ENCODE data around the gene MARS1. TPM values are rescaled to one million over a fixed set of nuclear protein-coding genes. Genes with fewer than 3 reads are reported as not detected.

Gene MARS1
- total and polyA plus RNA-seq, 2 donors from 2014 or later = 62.8 to 158 TPM

- peak overlapping the region; percentile 19 to 98 (median 89) for H3K9ac ChIP-seq (ENCODE audit: low read length in 3 of 3)
- H3K27me3 ChIP-seq (ENCODE audit: control insufficient read depth, insufficient read depth, low read length) = no peaks in the 10 kb centered on the region
- H3K4me1 ChIP-seq (ENCODE audit: control insufficient read depth in 2 of 3, insufficient read depth in 2 of 3, low read depth in 1 of 3, low read length in 3 of 3) = peaks cover 5 to 31% (median 26%) of the 10 kb centered on the region in 3 donors
- peak overlapping the region; percentile 89 to 91 for H3K27ac ChIP-seq (ENCODE audit: low read depth in 2 of 2, low read length in 2 of 2)
- FAIRE-seq (no peak), DNase-seq (no peak)
- H3K9me3 ChIP-seq (ENCODE audit: control insufficient read depth in 2 of 3, insufficient read depth in 1 of 3, low read length in 3 of 3) = no peaks in the 10 kb centered on the region
- H3K36me3 ChIP-seq (ENCODE audit: control insufficient read depth in 2 of 3, insufficient read depth in 3 of 3, low read length in 3 of 3) = peaks cover 0 to 30% (median 2%) of the 10 kb centered on the region in 3 donors
- TF ChIP-seq CTCF (IDR thresholded peaks at IDR 0.05; ENCODE audit: borderline replicate concordance, extremely low read depth, insufficient read depth) = no peak
- intact Hi-C loops (cut with DNase I) = no loop called here
- H3K4me3 ChIP-seq (ENCODE audit: low read length in 3 of 3) = peak overlapping the region; percentile 68 to 95 (median 88)
Measured at GRCh38 chr12:57523706-57524614, 36.1 kb downstream of the MARS1 start.

DNA sequence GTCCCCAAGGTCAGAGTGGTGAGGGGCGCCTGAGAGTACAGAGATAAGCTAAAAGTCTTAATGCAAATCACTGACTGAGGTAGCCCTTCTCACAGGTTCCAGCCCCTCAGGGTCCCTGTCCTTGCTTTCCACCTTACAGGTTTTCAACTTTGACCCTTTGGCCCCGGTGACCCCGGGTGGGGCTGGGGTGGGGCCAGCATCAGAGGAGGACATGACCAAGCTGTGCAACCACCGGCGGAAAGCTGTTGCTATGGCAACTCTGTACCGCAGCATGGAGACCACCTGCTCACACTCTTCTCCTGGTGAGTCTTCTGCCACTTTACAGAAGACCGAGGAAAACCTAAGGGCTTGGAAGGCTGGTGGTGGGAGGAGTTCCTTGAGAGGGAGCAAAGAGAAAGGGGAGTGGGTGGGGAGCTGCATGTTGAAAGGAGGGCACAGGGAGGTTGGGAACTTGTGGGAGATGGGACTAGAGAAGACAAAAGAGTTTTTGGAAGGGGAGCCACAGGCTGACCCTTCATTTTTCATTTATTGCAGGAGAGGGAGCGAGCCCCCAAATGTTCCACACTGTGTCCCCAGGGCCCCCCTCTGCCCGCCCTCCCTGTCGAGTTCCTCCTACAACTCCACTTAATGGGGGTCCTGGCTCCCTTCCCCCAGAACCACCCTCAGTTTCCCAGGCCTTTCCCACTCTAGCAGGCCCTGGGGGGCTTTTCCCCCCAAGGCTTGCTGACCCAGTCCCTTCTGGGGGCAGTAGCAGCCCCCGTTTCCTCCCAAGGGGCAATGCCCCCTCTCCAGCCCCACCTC lies 37.1 kb downstream of the MARS1 start:
- H3K27me3 ChIP-seq (ENCODE audit: control insufficient read depth, insufficient read depth, low read length) = no peaks in the 10 kb centered on the region
- peaks cover 3 to 27% (median 26%) of the 10 kb centered on the region in 3 donors for H3K4me1 ChIP-seq (ENCODE audit: control insufficient read depth in 2 of 3, insufficient read depth in 2 of 3, low read depth in 1 of 3, low read length in 3 of 3)
- H3K9ac ChIP-seq (ENCODE audit: low read length in 3 of 3) = no peak overlapping the region
- no peaks in the 10 kb centered on the region for H3K9me3 ChIP-seq (ENCODE audit: control insufficient read depth in 2 of 3, insufficient read depth in 1 of 3, low read length in 3 of 3)
- TF ChIP-seq CTCF (IDR thresholded peaks at IDR 0.05; ENCODE audit: borderline replicate concordance, extremely low read depth, insufficient read depth) = no peak
- peaks cover 0 to 35% (median 2%) of the 10 kb centered on the region in 3 donors for H3K36me3 ChIP-seq (ENCODE audit: control insufficient read depth in 2 of 3, insufficient read depth in 3 of 3, low read length in 3 of 3)
- no peak overlapping the region for H3K27ac ChIP-seq (ENCODE audit: low read depth in 2 of 2, low read length in 2 of 2)
- intact Hi-C loops (cut with DNase I) = no loop called here
- peak in 1 of 5 donors; percentile 82 for DNase-seq
- no peak for FAIRE-seq
- no peak overlapping the region for H3K4me3 ChIP-seq (ENCODE audit: low read length in 3 of 3)

DNA sequence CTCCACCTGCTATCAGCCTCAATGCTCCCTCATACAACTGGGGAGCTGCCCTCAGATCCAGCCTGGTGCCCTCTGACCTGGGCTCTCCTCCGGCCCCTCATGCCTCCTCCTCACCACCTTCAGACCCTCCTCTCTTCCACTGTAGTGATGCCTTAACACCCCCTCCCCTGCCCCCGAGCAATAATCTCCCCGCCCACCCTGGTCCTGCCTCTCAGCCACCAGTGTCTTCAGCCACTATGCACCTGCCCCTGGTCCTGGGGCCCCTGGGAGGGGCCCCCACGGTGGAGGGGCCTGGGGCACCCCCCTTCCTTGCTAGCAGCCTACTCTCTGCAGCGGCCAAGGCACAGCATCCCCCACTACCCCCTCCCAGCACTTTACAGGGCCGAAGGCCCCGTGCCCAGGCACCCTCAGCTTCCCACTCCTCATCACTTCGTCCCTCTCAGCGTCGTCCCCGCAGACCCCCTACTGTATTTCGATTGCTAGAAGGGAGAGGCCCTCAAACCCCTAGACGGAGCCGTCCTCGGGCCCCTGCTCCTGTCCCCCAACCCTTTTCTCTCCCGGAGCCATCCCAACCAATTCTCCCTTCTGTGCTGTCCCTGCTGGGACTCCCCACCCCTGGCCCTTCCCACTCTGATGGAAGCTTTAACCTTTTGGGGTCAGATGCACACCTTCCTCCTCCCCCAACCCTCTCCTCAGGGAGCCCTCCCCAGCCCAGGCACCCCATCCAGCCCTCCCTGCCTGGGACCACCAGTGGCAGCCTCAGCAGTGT lies 37.9 kb downstream of the MARS1 start:
- Histone ChIP-seq H3K36me3 (ENCODE audit: control insufficient read depth in 2 of 3, insufficient read depth in 3 of 3, low read length in 3 of 3) (peaks cover 0 to 43% (median 10%) of the 10 kb centered on the region in 3 donors), H3K27me3 (ENCODE audit: control insufficient read depth, insufficient read depth, low read length) (no peaks in the 10 kb centered on the region), H3K9me3 (ENCODE audit: control insufficient read depth in 2 of 3, insufficient read depth in 1 of 3, low read length in 3 of 3) (no peaks in the 10 kb centered on the region), H3K27ac (ENCODE audit: low read depth in 2 of 2, low read length in 2 of 2) (no peak overlapping the region), H3K9ac (ENCODE audit: low read length in 3 of 3) (no peak overlapping the region), H3K4me3 (ENCODE audit: low read length in 3 of 3) (no peak overlapping the region), H3K4me1 (ENCODE audit: control insufficient read depth in 2 of 3, insufficient read depth in 2 of 3, low read depth in 1 of 3, low read length in 3 of 3) (peaks cover 3 to 27% (median 25%) of the 10 kb centered on the region in 3 donors)
- TF ChIP-seq CTCF (IDR thresholded peaks at IDR 0.05; ENCODE audit: borderline replicate concordance, extremely low read depth, insufficient read depth) = no peak
- FAIRE-seq (no peak), DNase-seq (no peak)
- intact Hi-C loops (cut with DNase I) = no loop called here

Measured in kidney (tissue), 14 donors.